WTC11 (cell line): ENCODE data around the gene ADAM19. TPM values are rescaled to one million over a fixed set of nuclear protein-coding genes. Genes with fewer than 3 reads are reported as not detected.

Experiments
- ATAC-seq: fragments of 200-7000 bp; cut with Tn5 transposase; 2 replicates; pipeline ENCODE4 v1.10.0; 2021; ENCODE audit warnings: mild to moderate bottlenecking, moderate library complexity
- CTCF ChIA-PET: fragments of 300-600 bp; sonication (Branson Sonifier 250); formaldehyde crosslinking; loops from one replicate; lab custom pipeline; 2021; ENCODE audit warnings: antibody characterized with exemption; lab: Charles Lee
- POLR2A ChIA-PET: fragments of 350-600 bp; sonication (Branson Sonifier 250); formaldehyde crosslinking; loops from one replicate; lab custom pipeline; 2021; ENCODE audit warnings: antibody characterized with exemption; lab: Charles Lee
- DNase-seq: peaks from one replicate; pipeline ENCODE4 v3.0.0; 2021; ENCODE audit warnings: low spot score
- H3K27ac Mint-ChIP-seq: 2 replicates; pipeline ENCODE4 v1.8.0; 2021; ENCODE audit warnings: mixed read lengths
- H3K27me3 Mint-ChIP-seq: 2 replicates; pipeline ENCODE4 v1.8.0; 2021; ENCODE audit warnings: low read depth, mild to moderate bottlenecking, moderate library complexity, mixed read lengths
- H3K36me3 Mint-ChIP-seq: 2 replicates; pipeline ENCODE4 v1.8.0; 2021; ENCODE audit warnings: mixed read lengths
- H3K4me1 Mint-ChIP-seq: 2 replicates; pipeline ENCODE4 v1.8.0; 2022; ENCODE audit warnings: mixed read lengths
- H3K4me3 Mint-ChIP-seq: 2 replicates; pipeline ENCODE4 v1.8.0; 2021; ENCODE audit warnings: mild to moderate bottlenecking, moderate library complexity, mixed read lengths
- H3K9me3 Mint-ChIP-seq: 2 replicates; pipeline ENCODE4 v1.8.0; 2021; ENCODE audit warnings: mixed read lengths
- AR ChIP-seq: fragments of 250-450 bp; sonication (Bioruptor Pico); IDR thresholded peaks from 2 replicates; pipeline ENCODE4 v1.9.0; 2021; ENCODE audit warnings: mild to moderate bottlenecking
- CREB1 ChIP-seq: sonication (generic); formaldehyde crosslinking; IDR thresholded peaks from 2 replicates; pipeline ENCODE4 v1.8.0; 2023; ENCODE audit warnings: mild to moderate bottlenecking, missing genetic modification reagents
- E2F4 ChIP-seq: sonication (generic); formaldehyde crosslinking; IDR thresholded peaks from 2 replicates; pipeline ENCODE4 v1.8.1; 2022; ENCODE audit warnings: low read depth, mild to moderate bottlenecking, moderate library complexity, missing genetic modification reagents, borderline replicate concordance
- ETV6 ChIP-seq: sonication (generic); formaldehyde crosslinking; IDR thresholded peaks from 2 replicates; pipeline ENCODE4 v1.8.1; 2022; ENCODE audit warnings: mild to moderate bottlenecking, missing genetic modification reagents
- FOXJ3 ChIP-seq: sonication (generic); formaldehyde crosslinking; IDR thresholded peaks from 2 replicates; pipeline ENCODE4 v1.9.0; 2021; ENCODE audit warnings: missing genetic modification reagents, mild to moderate bottlenecking, borderline replicate concordance
- GRHL2 ChIP-seq: fragments of 250-450 bp; sonication (Bioruptor Pico); IDR thresholded peaks from 2 replicates; pipeline ENCODE4 v1.8.0; 2022; ENCODE audit warnings: mild to moderate bottlenecking, moderate library complexity; ENCODE audit not compliant: insufficient replicate concordance, severe bottlenecking
- MLX ChIP-seq: sonication (generic); formaldehyde crosslinking; IDR thresholded peaks from 2 replicates; pipeline ENCODE4 v1.8.1; 2023; ENCODE audit warnings: mild to moderate bottlenecking, missing genetic modification reagents, moderate library complexity
- MYBL2 ChIP-seq: sonication (generic); formaldehyde crosslinking; IDR thresholded peaks from 2 replicates; pipeline ENCODE4 v1.8.1; 2023; ENCODE audit warnings: mild to moderate bottlenecking, moderate library complexity, missing genetic modification reagents
- NFE2L1 ChIP-seq: sonication (generic); formaldehyde crosslinking; IDR thresholded peaks from 2 replicates; pipeline ENCODE4 v1.8.1; 2023; ENCODE audit warnings: missing genetic modification reagents
- NR2C2 ChIP-seq: sonication (generic); formaldehyde crosslinking; IDR thresholded peaks from 2 replicates; pipeline ENCODE4 v1.8.0; 2022; ENCODE audit warnings: mild to moderate bottlenecking, missing genetic modification reagents
- NR3C1 ChIP-seq: sonication (generic); formaldehyde crosslinking; conservative IDR thresholded peaks from 2 replicates; pipeline ENCODE4 v1.8.1; 2023; ENCODE audit warnings: low read depth, mild to moderate bottlenecking, missing genetic modification reagents
- PREB ChIP-seq: sonication (generic); formaldehyde crosslinking; IDR thresholded peaks from 2 replicates; pipeline ENCODE4 v1.8.1; 2022; ENCODE audit warnings: mild to moderate bottlenecking, missing genetic modification reagents, moderate library complexity, borderline replicate concordance
- RORB ChIP-seq: fragments of 250-450 bp; sonication (Bioruptor Pico); IDR thresholded peaks from 2 replicates; pipeline ENCODE4 v1.9.0; 2021; ENCODE audit warnings: mild to moderate bottlenecking
- ZBTB21 ChIP-seq: sonication (generic); formaldehyde crosslinking; IDR thresholded peaks from 2 replicates; pipeline ENCODE4 v1.8.1; 2023; ENCODE audit warnings: mild to moderate bottlenecking, missing genetic modification reagents, borderline replicate concordance
- ZBTB43 ChIP-seq: sonication (generic); formaldehyde crosslinking; IDR thresholded peaks from 2 replicates; pipeline ENCODE4 v1.8.1; 2023; ENCODE audit warnings: mild to moderate bottlenecking, missing genetic modification reagents
- ZNF121 ChIP-seq: sonication (generic); formaldehyde crosslinking; IDR thresholded peaks from 2 replicates; pipeline ENCODE4 v1.8.0; 2023; ENCODE audit warnings: missing genetic modification reagents
- ZNF263 ChIP-seq: sonication (generic); formaldehyde crosslinking; IDR thresholded peaks from 2 replicates; pipeline ENCODE4 v1.8.1; 2022; ENCODE audit warnings: low read depth, mild to moderate bottlenecking, moderate library complexity, missing genetic modification reagents
- ZNF396 ChIP-seq: fragments of 250-450 bp; sonication (Bioruptor Pico); IDR thresholded peaks from 2 replicates; pipeline ENCODE4 v1.8.0; 2021; ENCODE audit warnings: mild to moderate bottlenecking, moderate library complexity, borderline replicate concordance
- ZSCAN18 ChIP-seq: fragments of 250-450 bp; sonication (Bioruptor Pico); IDR thresholded peaks from 2 replicates; pipeline ENCODE4 v2.1.2; 2022; ENCODE audit warnings: mild to moderate bottlenecking, moderate library complexity
- total RNA-seq: library from RNA; stranded (reverse); gene quantifications from 3 replicates; pipeline ENCODE4 v1.2.3, GENCODE V29; 2021
- TF ChIP-seq, protein P1 (sequence below): fragments of 250-450 bp; sonication (Bioruptor Pico); IDR thresholded peaks from 2 replicates; pipeline ENCODE4 v1.9.0; 2021; ENCODE audit warnings: mild to moderate bottlenecking
- TF ChIP-seq, protein P2 (sequence below): fragments of 250-450 bp; sonication (Bioruptor Pico); conservative IDR thresholded peaks from 2 replicates; pipeline ENCODE4 v1.9.0; 2021; ENCODE audit warnings: mild to moderate bottlenecking
- TF ChIP-seq, protein P3 (sequence below): sonication (generic); formaldehyde crosslinking; IDR thresholded peaks from 2 replicates; pipeline ENCODE4 v1.8.1; 2022; ENCODE audit warnings: mild to moderate bottlenecking, moderate library complexity, missing genetic modification reagents

Gene ADAM19
- total RNA-seq, 1 experiment from 2014 or later, result 28.6 TPM

- TF ChIP-seq, protein P1, sequence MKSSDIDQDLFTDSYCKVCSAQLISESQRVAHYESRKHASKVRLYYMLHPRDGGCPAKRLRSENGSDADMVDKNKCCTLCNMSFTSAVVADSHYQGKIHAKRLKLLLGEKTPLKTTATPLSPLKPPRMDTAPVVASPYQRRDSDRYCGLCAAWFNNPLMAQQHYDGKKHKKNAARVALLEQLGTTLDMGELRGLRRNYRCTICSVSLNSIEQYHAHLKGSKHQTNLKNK, result no peak
- TF ChIP-seq, protein P2, sequence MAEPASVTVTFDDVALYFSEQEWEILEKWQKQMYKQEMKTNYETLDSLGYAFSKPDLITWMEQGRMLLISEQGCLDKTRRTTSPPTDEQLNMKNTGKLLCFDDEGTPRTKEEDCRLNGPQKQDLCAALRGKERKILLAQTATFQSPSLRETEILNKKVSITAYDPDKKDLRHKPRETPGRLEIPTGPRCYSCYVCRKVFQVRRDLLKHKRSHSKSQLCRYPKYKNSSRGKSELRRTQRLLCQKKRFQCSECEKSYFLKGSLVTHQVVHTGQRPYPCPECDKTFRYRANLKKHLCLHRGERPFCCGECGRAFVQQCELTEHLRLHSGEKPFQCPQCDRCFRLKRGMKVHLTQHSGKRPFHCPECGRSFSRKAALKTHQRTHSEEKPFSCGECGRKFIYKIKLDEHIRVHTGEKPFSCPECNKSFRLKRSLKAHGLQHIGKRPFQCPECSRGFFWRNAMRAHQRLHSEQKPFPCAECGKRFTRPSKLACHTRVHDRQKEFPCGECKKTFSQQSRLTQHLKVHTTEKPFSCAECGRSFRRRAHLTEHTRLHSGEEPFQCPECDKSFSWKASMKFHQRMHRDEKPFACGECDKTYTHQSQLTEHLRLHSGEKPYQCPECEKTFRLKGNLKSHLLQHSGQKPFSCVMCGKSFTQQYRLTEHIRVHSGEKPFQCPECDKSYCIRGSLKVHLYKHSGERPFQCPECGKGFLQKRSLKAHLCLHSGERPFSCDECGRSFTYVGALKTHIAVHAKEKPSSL (CRISPR knock-in tag), result no peak
- no peak for TF ChIP-seq ZNF263 (CRISPR knock-in tag)
- no peak for TF ChIP-seq RORB (CRISPR knock-in tag)
- TF ChIP-seq, protein P3, sequence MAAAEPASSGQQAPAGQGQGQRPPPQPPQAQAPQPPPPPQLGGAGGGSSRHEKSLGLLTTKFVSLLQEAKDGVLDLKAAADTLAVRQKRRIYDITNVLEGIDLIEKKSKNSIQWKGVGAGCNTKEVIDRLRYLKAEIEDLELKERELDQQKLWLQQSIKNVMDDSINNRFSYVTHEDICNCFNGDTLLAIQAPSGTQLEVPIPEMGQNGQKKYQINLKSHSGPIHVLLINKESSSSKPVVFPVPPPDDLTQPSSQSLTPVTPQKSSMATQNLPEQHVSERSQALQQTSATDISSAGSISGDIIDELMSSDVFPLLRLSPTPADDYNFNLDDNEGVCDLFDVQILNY (CRISPR knock-in tag), result no peak
- TF ChIP-seq ZBTB43 (CRISPR knock-in tag), result no peak
- no peak for TF ChIP-seq ZNF396 (CRISPR knock-in tag)
- no peak for TF ChIP-seq NFE2L1 (CRISPR knock-in tag)
- no peak for TF ChIP-seq E2F4 (CRISPR knock-in tag)
- no peak for TF ChIP-seq CREB1 (CRISPR knock-in tag)
- TF ChIP-seq MLX (CRISPR knock-in tag), result no peak
- TF ChIP-seq ZSCAN18 (CRISPR knock-in tag), result no peak
- TF ChIP-seq ZBTB21, result no peak
- TF ChIP-seq FOXJ3, result no peak
- TF ChIP-seq GRHL2 (CRISPR knock-in tag), result no peak
Measured at GRCh38 chr5:157450024-157450423, 125.6 kb downstream of the ADAM19 start (continued).

DNA sequence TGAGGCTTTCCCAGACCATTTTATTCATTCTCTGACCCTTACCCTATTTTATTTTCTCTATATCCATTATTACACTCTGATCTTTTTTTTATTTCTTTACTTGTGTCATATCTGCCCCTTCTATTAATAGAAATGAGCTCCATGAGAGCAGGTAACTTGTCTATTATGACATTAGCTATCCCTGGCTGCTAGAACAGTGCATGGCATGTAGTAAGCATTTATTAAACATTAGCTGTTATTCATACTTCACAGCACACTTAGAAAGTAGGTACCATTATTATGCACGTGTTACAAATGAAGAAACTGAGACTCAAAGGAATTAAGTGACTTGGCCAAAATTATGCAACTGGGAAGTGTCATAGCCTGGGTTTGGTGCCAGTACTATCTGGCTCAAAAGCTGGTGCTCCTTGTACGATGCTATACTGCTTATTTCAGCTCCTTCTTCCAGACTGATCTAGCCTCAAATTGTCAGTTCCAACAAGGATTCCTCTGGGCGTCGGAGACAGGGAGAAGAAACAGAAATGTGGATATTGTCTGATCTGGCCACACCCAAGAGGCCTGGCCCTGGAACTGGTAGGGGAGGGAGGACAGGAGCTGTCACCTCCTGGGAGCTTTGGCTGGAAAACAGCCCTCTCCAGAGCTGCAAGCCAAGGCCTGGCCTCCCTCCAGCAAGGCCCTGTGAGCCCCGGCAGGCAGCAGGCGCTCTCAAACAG is 126.4 kb downstream of the ADAM19 start:
- Mint-ChIP-seq H3K4me1 (peaks cover 6% of the 10 kb centered on the region; the same call in 1 of the 2 replicates), H3K4me3 (no peak overlapping the region), H3K9me3 (no peaks in the 10 kb centered on the region), H3K27ac (no peak overlapping the region), H3K36me3 (no peaks in the 10 kb centered on the region), H3K27me3 (no peaks in the 10 kb centered on the region)
- CTCF ChIA-PET, result interaction anchor here (1.0 to 2.0 kb wide), 3 partner anchors 17 to 294 kb away, joined by 3 to 7 read pairs (median 6); partner anchors contain the start of gene LSM11
- no peak for TF ChIP-seq MYBL2 (CRISPR knock-in tag)
- TF ChIP-seq PREB, result no peak
- TF ChIP-seq ZBTB21, result no peak
- no peak for TF ChIP-seq AR
- no peak for TF ChIP-seq NR3C1 (CRISPR knock-in tag)
- TF ChIP-seq ETV6 (CRISPR knock-in tag), result no peak
- no peak for TF ChIP-seq NR2C2 (CRISPR knock-in tag)
- TF ChIP-seq ZNF121 (CRISPR knock-in tag), result no peak
- POLR2A ChIA-PET, result no interaction called here
- DNase-seq (no peak), ATAC-seq (no peak)
